Upper lobe of left lung (tissue), 6 donors: Measurements from ENCODE around the gene EXD3. TPM values are rescaled to one million over a fixed set of nuclear protein-coding genes. Genes with fewer than 3 reads are reported as not detected.

Experiments
- ATAC-seq, 2 donors: fragments of 200-7000 bp; cut with Tn5 transposase; one replicate each; pipeline ENCODE4 v1.9.1; 2022; ENCODE audit warnings: mild to moderate bottlenecking in 2 of 2, moderate library complexity in 2 of 2; ENCODE audit not compliant: low FRiP score in 2 of 2
- DNase-seq, 2 donors: peaks; one replicate each; pipeline ENCODE4 v3.0.0-alpha.2; 2019 to 2020
- H3K27ac ChIP-seq, 4 donors: fragments of 200-600 bp; sonication (generic); one replicate each; pipeline ENCODE4 v1.5.1; 2016 to 2019
- H3K27me3 ChIP-seq, 4 donors: fragments of 200-600 bp; sonication (generic); one replicate each; pipeline ENCODE4 v1.5.1; 2017 to 2019
- H3K36me3 ChIP-seq, 4 donors: fragments of 200-600 bp; sonication (generic); one replicate each; pipeline ENCODE4 v1.5.1; 2016 to 2019
- H3K4me1 ChIP-seq, 4 donors: fragments of 200-600 bp; sonication (generic); one replicate each; pipeline ENCODE4 v1.5.1; 2018 to 2019
- H3K4me3 ChIP-seq, 4 donors: fragments of 200-600 bp; sonication (generic); one replicate each; pipeline ENCODE4 v1.5.1; 2017 to 2019; ENCODE audit warnings: mild to moderate bottlenecking in 2 of 4, moderate library complexity in 1 of 4
- H3K9me3 ChIP-seq, 4 donors: fragments of 200-600 bp; sonication (generic); one replicate each; pipeline ENCODE4 v1.5.1; 2018 to 2019
- CTCF ChIP-seq, 6 experiments: fragments of 450-650 bp in 4 of 6; fragments of 200-600 bp in 2 of 6; sonication (generic) in 2 of 6; IDR thresholded peaks; one replicate each; pipeline ENCODE4 v1.5.1; 2016 to 2019; ENCODE audit warnings: antibody characterized with exemption in 6 of 6
- EP300 ChIP-seq, 4 donors: sonication (generic); formaldehyde crosslinking; IDR thresholded peaks; one replicate each; pipeline ENCODE4 v1.5.1; 2017; ENCODE audit warnings: antibody characterized with exemption in 4 of 4, control low read depth in 2 of 4
- POLR2A ChIP-seq, 4 donors: fragments of 450-650 bp; IDR thresholded peaks; one replicate each; pipeline ENCODE4 v1.5.1; 2016 to 2017; ENCODE audit warnings: antibody characterized with exemption in 4 of 4, mild to moderate bottlenecking in 2 of 4
- POLR2AphosphoS5 ChIP-seq, 2 donors: sonication (generic); formaldehyde crosslinking; IDR thresholded peaks; one replicate each; pipeline ENCODE4 v1.5.1; 2017; ENCODE audit warnings: antibody characterized with exemption in 2 of 2
- WGBS, 2 donors: methylation state at CpG; one replicate each; pipeline ENCODE4 v1.1.5; 2017 to 2018; 5-methylcytosine and 5-hydroxymethylcytosine counted together
- total RNA-seq, 6 donors: library from RNA; depleted of rRNA in 4 of 6; stranded (reverse); fragments of >200 nt in 4 of 6; gene quantifications; one replicate each; pipeline versions ENCODE4 v1.1.0 to v1.2.1, GENCODE V29; 2016 to 2021
- donor health status: DM: no; HTN: no; CAD: no; lungs with moderate emphysema.
- donor health status: DM: no; HTN: yes; CAD: no; lungs with severe emphysema.

EXD3 gene
- total RNA-seq, 6 donors from 2014 or later: 12.3 to 118 (median 24.8) TPM

- 89 to 100% methylated on average over 5 to 27 of the region's 27 CpGs for WGBS, 2 donors
These were observed 25.0 kb upstream of the EXD3 start for GRCh38 chr9:137447722-137448601.

DNA sequence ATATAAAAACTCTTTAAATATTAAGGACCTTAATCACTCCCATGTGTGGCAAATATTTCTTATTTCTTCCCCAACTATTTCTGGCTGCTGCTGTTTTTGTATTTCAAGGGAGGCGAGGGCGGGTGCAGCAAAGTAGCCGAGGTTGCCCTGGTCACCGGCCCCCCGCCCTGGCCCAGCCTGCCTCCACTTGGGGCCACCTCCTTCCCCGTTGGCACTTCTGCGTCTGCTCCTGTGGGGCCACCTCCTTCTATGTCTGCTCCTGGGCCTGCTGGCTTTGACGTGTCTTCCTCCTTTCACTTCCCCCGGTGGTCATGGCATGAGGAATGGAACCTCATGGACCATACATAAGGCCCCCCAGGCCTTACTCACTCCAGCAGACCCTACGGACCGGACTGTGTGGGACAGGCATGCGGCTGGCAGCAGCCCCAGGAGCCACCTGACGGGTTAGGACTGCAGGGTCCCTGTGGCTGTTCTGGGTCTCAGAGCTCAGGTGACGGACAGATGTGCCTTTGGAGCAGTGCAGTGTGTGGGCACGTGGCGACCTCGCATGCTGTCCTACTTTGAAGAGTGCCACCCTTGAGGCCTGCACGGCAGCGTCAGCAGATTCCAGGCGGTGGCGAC lies 24.0 kb upstream of the EXD3 start:
- TF ChIP-seq EP300 (IDR thresholded peaks at IDR 0.05): no peak
- TF ChIP-seq POLR2A (IDR thresholded peaks at IDR 0.05): no peak
- no peak for TF ChIP-seq CTCF (IDR thresholded peaks at IDR 0.05)
- no peak for TF ChIP-seq POLR2AphosphoS5 (IDR thresholded peaks at IDR 0.05)
- Histone ChIP-seq H3K27ac (no peak overlapping the region), H3K27me3 (no peaks in the 10 kb centered on the region), H3K9me3 (no peaks in the 10 kb centered on the region), H3K36me3 (peaks cover 0 to 17% (median 9%) of the 10 kb centered on the region in 4 donors), H3K4me1 (peaks cover 6 to 11% (median 8%) of the 10 kb centered on the region in 4 donors), H3K4me3 (no peak overlapping the region)
- ATAC-seq (peak in 1 of 2 donors; percentile 28), DNase-seq (peak in 1 of 2 donors; percentile 75)
- WGBS, 2 donors: 74 to 79% methylated on average over 17 to 18 of the region's 21 CpGs

More at GRCh38 chr9:137447722-137448601, 25.0 kb upstream of the EXD3 start:
- H3K4me3 ChIP-seq: no peak overlapping the region
- peaks cover 6 to 11% (median 10%) of the 10 kb centered on the region in 4 donors for H3K4me1 ChIP-seq
- no peak overlapping the region for H3K27ac ChIP-seq
- peaks cover 0 to 21% (median 10%) of the 10 kb centered on the region in 4 donors for H3K36me3 ChIP-seq
- no peaks in the 10 kb centered on the region for H3K9me3 ChIP-seq
- no peaks in the 10 kb centered on the region for H3K27me3 ChIP-seq
- no peak for ATAC-seq
- TF ChIP-seq CTCF (IDR thresholded peaks at IDR 0.05): no peak
- TF ChIP-seq POLR2A (IDR thresholded peaks at IDR 0.05): no peak
- TF ChIP-seq EP300 (IDR thresholded peaks at IDR 0.05): no peak
- TF ChIP-seq POLR2AphosphoS5 (IDR thresholded peaks at IDR 0.05): no peak
- peak in 1 of 2 donors; percentile 84 for DNase-seq

GRCh38 chr9:137445930-137446431 lies 23.0 kb upstream of the EXD3 start:
- 55 to 58% methylated on average over 19 of the region's 19 CpGs for WGBS, 2 donors
- ATAC-seq: peak; percentile 4 to 6

DNA sequence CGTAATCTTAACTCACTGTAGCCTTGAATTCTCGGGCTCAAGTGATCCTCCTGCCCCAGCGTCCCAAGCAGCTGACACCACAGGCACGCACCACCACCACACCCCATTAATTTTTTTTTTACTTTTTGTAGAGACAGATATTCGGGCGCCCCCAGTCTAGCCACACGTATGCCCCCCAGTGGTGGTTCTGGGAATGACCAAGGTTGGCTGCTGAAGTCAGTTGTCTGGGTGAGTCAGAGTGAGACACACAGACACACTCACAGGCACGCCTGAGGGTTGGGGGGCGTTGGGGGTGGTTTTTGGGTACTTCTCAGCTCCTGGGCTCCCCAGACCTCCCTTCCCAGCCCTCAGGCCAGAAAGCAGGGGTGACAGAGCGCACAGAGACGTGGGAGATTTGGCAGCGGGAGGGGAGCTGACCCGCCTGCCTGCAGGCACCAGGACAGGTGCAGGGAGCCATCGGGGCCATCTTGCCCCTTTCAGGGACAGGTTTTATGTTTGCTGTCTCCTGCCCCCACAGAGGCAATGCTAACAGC lies 22.4 kb upstream of the EXD3 start:
- no peaks in the 10 kb centered on the region for H3K9me3 ChIP-seq
- no peak overlapping the region for H3K27ac ChIP-seq
- 21 to 22% methylated on average over 9 to 14 of the region's 14 CpGs for WGBS, 2 donors
- peaks cover 0 to 8% (median 2%) of the 10 kb centered on the region in 4 donors for H3K27me3 ChIP-seq
- H3K4me1 ChIP-seq: peaks cover 10 to 20% (median 17%) of the 10 kb centered on the region in 4 donors
- peaks cover 0 to 17% (median 9%) of the 10 kb centered on the region in 4 donors for H3K36me3 ChIP-seq
- no peak overlapping the region for H3K4me3 ChIP-seq
- no peak for TF ChIP-seq EP300 (IDR thresholded peaks at IDR 0.05)
- TF ChIP-seq CTCF (IDR thresholded peaks at IDR 0.05): peak; percentile 77 to 90 (median 84)
- no peak for TF ChIP-seq POLR2A (IDR thresholded peaks at IDR 0.05)
- no peak for TF ChIP-seq POLR2AphosphoS5 (IDR thresholded peaks at IDR 0.05)
- ATAC-seq (peak; percentile 84 to 91), DNase-seq (peak in 1 of 2 donors; percentile 80)

More at GRCh38 chr9:137445930-137446431, 23.0 kb upstream of the EXD3 start:
- Histone ChIP-seq H3K4me3 (no peak overlapping the region), H3K9me3 (no peaks in the 10 kb centered on the region), H3K4me1 (peaks cover 10 to 20% (median 17%) of the 10 kb centered on the region in 4 donors), H3K27ac (no peak overlapping the region), H3K27me3 (peaks cover 0 to 8% (median 2%) of the 10 kb centered on the region in 4 donors), H3K36me3 (peaks cover 0 to 17% (median 9%) of the 10 kb centered on the region in 4 donors)
- TF ChIP-seq POLR2A (IDR thresholded peaks at IDR 0.05) (no peak), POLR2AphosphoS5 (IDR thresholded peaks at IDR 0.05) (no peak), CTCF (IDR thresholded peaks at IDR 0.05) (no peak), EP300 (IDR thresholded peaks at IDR 0.05) (no peak)
- DNase-seq: peak in 1 of 2 donors; percentile 80
